Activated naive CD8-positive, alpha-beta T cell treated with anti-CD3 and anti-CD28 coated beads, Interleukin-2, amount 10 ng/mL, durations not matched to agents 7 days and 5 days (primary cell): ENCODE data around the gene MLLT10. TPM values are rescaled to one million over a fixed set of nuclear protein-coding genes. Genes with fewer than 3 reads are reported as not detected.

Experiments used
- ATAC-seq: fragments of 150-1000 bp; cut with Tn5 transposase; one replicate; pipeline ENCODE4 v1.10.0; 2021; ENCODE audit warnings: low read depth, moderate library complexity
- POLR2A ChIA-PET: fragments of 350-600 bp; sonication (Branson Sonifier 250); formaldehyde crosslinking; loops from one replicate; lab custom pipeline; 2021; ENCODE audit warnings: antibody characterized with exemption; lab: Charles Lee
- DNase-seq: peaks from one replicate; pipeline ENCODE4 v3.0.0; 2021
- H3K27ac Mint-ChIP-seq: one replicate; pipeline ENCODE4 v1.8.0; 2022; ENCODE audit warnings: mild to moderate bottlenecking, mixed read lengths
- H3K27me3 Mint-ChIP-seq: one replicate; pipeline ENCODE4 v1.8.0; 2022; ENCODE audit warnings: mild to moderate bottlenecking, moderate library complexity, mixed read lengths
- H3K36me3 Mint-ChIP-seq: one replicate; pipeline ENCODE4 v1.8.0; 2021; ENCODE audit warnings: mild to moderate bottlenecking, mixed read lengths
- H3K4me1 Mint-ChIP-seq: one replicate; pipeline ENCODE4 v1.8.0; 2021; ENCODE audit warnings: mixed read lengths
- H3K4me3 Mint-ChIP-seq: one replicate; pipeline ENCODE4 v1.8.0; 2022; ENCODE audit warnings: mild to moderate bottlenecking, moderate library complexity, mixed read lengths
- H3K9me3 Mint-ChIP-seq: one replicate; pipeline ENCODE4 v1.8.0; 2021; ENCODE audit warnings: mixed read lengths
- total RNA-seq, 2 experiments: library from RNA; stranded (reverse); gene quantifications; one replicate each; pipeline ENCODE4 v1.2.3, GENCODE V29; 2021

The MLLT10 gene
- total RNA-seq, 2 experiments from 2014 or later = 50.0 to 58.0 TPM

DNA sequence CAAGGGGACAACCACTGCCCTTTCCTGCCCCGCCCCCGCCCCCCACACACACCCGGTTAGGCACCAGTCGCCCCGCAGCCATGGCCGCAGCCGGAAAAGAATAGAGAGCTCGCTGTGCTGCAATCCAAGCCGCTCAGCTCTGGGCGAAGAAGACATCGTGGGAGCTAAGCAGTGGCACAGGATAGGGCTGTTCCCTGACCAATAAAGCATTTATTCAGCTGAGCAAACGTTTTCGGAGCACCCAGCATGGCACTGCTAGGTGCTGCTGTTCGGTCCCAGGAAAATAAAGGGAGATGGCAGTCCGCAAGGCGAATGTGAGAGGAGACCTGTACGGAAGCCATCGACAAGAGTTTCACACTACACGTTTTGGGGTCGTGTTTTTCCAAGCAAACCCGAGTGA is 26.9 kb upstream of the MLLT10 start:
- Mint-ChIP-seq H3K4me3 (no peak overlapping the region), H3K4me1 (no peaks in the 10 kb centered on the region), H3K27me3 (peaks cover 80% of the 10 kb centered on the region), H3K36me3 (no peaks in the 10 kb centered on the region), H3K9me3 (no peaks in the 10 kb centered on the region), H3K27ac (no peak overlapping the region)
- DNase-seq = no peak
- ATAC-seq = no peak
- POLR2A ChIA-PET = no interaction called here

DNA sequence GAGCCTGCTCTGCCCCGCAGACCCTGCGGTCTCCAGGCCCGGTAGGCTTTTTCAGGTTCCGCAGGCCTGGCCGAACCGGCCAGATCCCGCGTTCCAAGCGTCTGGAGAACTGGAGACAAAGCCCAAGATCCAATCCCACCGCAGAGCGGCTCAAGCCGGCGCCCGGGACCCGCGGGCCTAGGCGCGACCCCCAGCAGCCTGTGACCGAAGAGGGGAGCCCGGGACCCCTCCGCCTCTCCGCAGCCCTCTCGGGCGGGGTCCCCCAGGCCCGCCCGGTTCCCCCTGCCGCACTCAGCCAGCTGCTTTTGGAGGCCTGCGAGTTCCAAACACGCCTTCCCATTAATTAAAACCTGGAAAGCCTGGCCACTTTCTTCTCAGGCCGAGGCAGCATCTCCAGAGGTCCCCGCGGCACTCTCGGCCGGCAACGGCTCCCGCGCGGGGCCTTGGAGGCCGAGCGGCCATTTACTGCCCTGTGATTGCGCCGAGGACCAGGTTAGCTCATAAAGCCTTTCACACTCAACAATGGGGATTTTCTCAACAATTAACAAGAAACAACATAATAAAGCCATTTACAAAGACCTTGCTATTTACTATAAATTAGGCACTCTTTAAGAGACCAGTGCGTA is 25.2 kb upstream of the MLLT10 start:
- no peak overlapping the region for H3K27ac Mint-ChIP-seq
- no peak for ATAC-seq
- POLR2A ChIA-PET = no interaction called here
- no peak overlapping the region for H3K4me3 Mint-ChIP-seq
- no peaks in the 10 kb centered on the region for H3K4me1 Mint-ChIP-seq
- H3K27me3 Mint-ChIP-seq = peaks cover 80% of the 10 kb centered on the region
- no peak for DNase-seq
- no peaks in the 10 kb centered on the region for H3K9me3 Mint-ChIP-seq
- no peaks in the 10 kb centered on the region for H3K36me3 Mint-ChIP-seq

DNA sequence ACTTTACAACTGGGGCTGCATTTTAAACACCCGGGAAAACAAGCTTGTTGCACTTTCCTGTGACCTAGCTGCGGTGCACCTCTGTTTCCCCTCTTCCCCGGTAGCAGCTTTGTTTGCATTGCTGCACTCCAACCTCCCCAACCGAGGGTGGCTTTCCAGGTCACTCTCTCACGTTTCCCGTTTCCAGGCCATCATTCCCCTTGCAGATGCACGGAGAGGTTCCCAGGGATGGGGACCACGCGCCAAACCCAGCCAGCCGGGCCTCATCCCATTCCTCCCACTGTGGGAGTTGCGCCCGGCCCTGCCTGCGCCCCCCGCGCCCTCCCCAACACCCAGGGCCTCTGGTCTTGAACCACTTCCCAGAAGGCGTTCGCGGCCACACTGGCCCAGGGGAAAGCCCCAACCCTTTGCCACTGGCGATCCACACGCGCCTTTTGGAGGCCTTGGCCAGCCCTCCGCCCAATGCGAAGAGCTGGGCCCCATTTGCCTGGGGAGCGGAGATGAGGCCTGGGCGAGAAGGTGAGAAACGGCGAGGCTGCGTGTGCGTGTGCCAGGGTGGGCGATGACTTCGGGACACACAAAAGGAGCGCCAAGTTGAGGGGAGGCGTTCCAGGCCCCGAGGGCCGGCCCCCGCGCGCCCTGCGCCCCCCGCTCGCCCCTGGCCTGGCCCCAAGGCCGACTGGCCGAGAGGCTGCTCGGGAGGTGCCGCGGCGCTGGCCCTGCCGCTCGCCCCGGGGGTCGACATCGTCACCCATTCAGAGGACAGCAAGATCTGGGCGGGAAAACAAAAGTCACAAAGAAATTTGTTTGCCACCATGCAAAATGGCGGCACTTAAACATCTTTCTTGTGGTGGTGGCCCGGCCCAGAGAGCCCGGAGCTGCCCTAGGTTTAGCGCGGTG is 24.4 kb upstream of the MLLT10 start:
- DNase-seq (no peak), ATAC-seq (no peak)
- POLR2A ChIA-PET = no interaction called here
- Mint-ChIP-seq H3K4me3 (no peak overlapping the region), H3K27ac (no peak overlapping the region), H3K4me1 (no peaks in the 10 kb centered on the region), H3K27me3 (peaks cover 83% of the 10 kb centered on the region), H3K9me3 (no peaks in the 10 kb centered on the region), H3K36me3 (no peaks in the 10 kb centered on the region)

DNA sequence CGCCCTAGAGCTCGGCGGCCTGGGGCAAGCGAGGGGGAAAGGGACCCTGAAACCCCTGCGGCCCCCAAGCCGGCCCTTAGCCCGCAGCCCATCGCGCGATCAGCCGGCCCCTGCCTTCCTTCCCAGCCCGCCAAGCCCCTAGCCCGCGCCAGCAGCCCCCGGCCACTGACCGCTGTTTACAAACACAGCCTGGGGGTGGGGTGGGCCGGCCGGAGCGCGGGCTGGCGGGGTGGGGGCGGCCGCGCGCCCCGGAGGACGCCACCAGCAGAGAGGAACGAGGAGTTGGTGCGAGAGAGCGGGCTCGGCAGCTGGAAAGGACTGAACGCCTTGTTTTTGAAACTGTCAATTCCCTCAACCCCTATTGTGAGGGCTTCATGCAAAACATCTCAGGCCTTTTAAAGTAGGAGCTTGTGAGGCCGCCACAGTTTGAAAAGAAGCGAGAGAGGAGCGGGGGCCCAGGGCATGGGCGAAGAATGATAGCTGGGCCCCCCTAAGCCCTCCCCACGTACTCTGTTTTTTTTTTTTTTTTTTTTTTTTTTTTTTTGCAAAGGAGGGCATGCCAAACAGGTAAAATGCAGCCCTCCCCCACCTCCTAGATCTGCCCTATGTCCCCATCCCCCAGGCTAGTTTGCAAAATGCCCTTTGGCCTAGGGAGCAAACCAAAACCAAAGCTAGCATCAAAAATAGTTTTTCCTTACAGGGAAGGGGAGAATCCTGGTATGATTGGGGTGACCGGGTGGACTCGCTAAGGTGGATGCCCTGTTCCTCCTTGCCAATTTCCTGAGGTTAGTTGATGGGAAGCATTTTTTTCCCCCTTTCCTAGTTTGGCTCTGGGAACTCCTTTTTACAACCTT is 23.6 kb upstream of the MLLT10 start:
- POLR2A ChIA-PET = no interaction called here
- no peak overlapping the region for H3K27ac Mint-ChIP-seq
- ATAC-seq = no peak
- no peak for DNase-seq
- H3K4me3 Mint-ChIP-seq = no peak overlapping the region
- H3K4me1 Mint-ChIP-seq = no peaks in the 10 kb centered on the region
- no peaks in the 10 kb centered on the region for H3K36me3 Mint-ChIP-seq
- H3K9me3 Mint-ChIP-seq = no peaks in the 10 kb centered on the region
- H3K27me3 Mint-ChIP-seq = peaks cover 83% of the 10 kb centered on the region

DNA sequence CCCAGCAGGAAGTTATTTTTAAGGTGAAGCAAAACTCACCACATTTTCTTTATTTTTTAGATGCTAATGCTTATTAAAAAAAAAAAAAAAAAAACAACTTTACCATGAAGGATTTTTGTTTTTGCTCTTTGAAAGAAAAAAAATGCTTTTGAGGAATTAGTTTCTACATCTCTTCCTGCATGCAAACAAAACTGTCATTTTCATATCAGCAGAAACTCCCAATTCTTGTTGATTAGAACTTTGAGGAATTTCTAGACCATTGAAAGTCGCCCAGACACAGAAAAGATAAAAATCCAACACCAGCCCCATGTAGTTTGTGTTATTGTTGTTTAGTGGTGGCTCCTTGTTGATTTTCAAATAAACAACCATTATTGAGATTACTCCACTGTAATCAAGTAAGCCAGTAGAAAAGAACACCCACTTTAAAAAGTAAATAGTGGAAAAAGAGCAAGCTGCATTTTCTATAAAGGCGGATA is 22.9 kb upstream of the MLLT10 start:
- ATAC-seq (no peak), DNase-seq (no peak)
- H3K9me3 Mint-ChIP-seq = no peaks in the 10 kb centered on the region
- H3K27ac Mint-ChIP-seq = no peak overlapping the region
- H3K4me1 Mint-ChIP-seq = peaks cover 2% of the 10 kb centered on the region
- POLR2A ChIA-PET = no interaction called here
- no peak overlapping the region for H3K4me3 Mint-ChIP-seq
- H3K36me3 Mint-ChIP-seq = no peaks in the 10 kb centered on the region
- peaks cover 83% of the 10 kb centered on the region for H3K27me3 Mint-ChIP-seq

DNA sequence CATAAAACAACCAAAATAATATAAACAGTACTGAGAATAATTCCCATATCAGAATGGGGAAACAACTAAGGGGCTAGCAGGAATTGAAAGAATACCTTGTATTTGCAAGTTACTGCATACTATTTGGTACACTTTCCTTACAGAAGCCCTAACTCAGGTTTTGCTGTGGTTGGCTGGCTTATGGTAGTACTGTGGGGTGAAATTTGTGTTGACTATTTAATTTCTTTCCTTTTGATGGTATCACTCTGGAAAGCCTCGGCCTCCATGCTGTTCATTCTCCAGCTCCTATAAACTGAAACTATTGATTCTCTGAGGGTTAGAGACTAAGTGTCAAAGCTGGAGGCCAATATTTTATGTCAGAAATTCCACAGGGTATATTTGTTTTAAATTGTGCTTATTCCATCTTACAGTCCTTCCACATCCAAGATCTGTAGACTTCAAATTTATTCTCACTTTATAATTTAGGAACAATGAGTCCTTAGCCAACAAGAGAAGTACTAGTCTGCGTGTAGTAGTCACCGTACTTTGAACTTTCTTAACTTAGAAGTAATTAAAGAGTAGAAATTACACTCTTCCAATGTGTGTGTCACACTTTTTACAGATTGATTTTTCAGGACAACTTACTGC is 22.0 kb upstream of the MLLT10 start:
- Mint-ChIP-seq H3K9me3 (no peaks in the 10 kb centered on the region), H3K36me3 (no peaks in the 10 kb centered on the region), H3K27me3 (peaks cover 83% of the 10 kb centered on the region), H3K4me1 (peaks cover 2% of the 10 kb centered on the region), H3K27ac (no peak overlapping the region), H3K4me3 (no peak overlapping the region)
- no peak for ATAC-seq
- no peak for DNase-seq
- POLR2A ChIA-PET = no interaction called here

DNA sequence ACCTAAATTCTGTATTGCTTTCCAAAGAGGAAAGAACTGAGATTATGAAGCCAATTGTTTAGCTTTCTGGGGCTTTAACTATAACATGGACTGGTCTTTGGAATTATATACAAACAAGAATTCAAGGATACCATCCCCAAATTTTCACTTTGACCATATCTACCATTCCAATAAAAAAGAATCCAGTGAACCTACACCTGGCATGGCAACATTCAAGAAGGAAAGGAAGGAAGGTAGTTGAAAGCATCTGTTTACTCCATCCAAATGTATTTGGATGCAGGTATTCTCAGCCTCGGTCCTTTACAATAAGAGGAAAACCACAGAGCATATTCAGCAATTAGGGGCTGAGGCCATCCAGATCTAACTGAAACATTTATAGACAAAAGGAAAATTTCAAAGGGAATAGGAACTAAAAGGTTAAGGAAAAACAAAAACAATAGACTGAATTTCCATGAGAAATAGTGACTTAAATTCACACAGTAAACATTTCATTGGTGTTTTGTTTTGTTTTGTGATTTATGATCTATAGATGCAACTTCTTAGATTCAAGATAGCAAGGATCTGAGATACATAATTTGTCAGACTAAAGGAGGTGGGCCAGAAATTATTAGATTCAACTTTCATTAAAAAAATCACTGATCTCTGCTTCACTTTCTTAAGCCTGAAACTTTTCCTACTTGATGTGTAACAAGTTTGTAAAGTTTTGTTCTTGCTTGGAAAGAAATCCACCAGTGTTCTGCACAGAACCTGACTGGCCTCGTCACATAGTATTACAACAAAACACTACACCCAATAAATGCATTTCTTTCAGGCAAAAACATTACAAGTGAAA is 21.2 kb upstream of the MLLT10 start:
- peaks cover 6% of the 10 kb centered on the region for H3K4me1 Mint-ChIP-seq
- no peak overlapping the region for H3K4me3 Mint-ChIP-seq
- DNase-seq (no peak), ATAC-seq (no peak)
- no peaks in the 10 kb centered on the region for H3K9me3 Mint-ChIP-seq
- H3K36me3 Mint-ChIP-seq = no peaks in the 10 kb centered on the region
- peaks cover 79% of the 10 kb centered on the region for H3K27me3 Mint-ChIP-seq
- no peak overlapping the region for H3K27ac Mint-ChIP-seq
- POLR2A ChIA-PET = no interaction called here

DNA sequence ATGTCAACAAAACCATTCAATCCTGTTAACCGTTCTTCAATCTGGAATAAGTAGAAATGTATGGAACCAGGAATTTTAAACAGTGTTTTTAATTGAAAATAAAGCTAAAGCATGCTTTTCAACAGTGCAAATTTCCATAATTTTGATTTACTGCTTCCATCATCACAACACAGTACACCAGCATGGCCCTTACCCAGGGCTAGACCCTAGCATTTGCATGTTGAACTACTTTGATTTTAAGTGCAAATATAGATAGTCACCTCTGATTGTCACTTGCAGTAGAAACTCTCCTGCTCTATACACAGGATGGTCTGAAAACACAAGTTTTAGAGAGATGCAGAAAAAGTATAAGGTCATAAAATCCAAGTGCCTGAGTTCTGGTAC is 20.6 kb upstream of the MLLT10 start:
- no peak for DNase-seq
- Mint-ChIP-seq H3K9me3 (no peaks in the 10 kb centered on the region), H3K27ac (no peak overlapping the region), H3K4me3 (no peak overlapping the region), H3K4me1 (peaks cover 12% of the 10 kb centered on the region), H3K36me3 (no peaks in the 10 kb centered on the region), H3K27me3 (peaks cover 83% of the 10 kb centered on the region)
- ATAC-seq = no peak
- POLR2A ChIA-PET = no interaction called here

DNA sequence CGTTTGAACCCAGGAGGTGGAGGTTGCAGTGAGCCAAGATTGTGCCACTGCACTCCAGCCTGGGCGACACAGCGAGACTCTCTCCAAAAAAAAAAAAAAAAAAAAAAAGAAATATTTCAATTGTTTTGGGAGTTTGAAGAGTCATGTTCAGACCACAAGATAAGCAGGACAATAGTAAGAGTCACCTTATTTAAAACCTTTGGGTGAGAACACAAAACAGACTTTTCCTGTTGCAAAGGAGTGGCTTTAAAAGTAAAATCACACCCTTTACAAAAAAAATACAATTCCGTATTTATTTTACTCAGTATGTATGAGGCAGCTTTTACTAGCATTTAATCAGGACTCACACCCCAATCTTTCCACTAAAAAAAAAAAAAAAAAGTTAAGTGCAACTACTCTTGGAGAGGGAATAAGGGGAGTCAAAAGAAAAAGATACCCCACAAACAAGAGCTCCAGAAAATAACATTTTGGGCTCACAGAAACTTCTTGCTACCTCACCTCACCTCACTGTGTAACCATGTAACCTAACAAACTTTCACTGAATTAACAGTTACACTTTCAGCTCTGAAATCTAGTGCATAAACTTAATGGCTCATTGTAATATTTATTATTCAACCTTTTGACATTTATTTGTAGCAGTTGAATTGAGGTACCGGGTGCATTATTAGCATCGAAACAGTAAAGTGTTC is 19.8 kb upstream of the MLLT10 start:
- ATAC-seq (no peak), DNase-seq (no peak)
- H3K9me3 Mint-ChIP-seq = no peaks in the 10 kb centered on the region
- POLR2A ChIA-PET = interaction anchor here (0.7 kb wide), 1 partner anchor 11 kb away, joined by 3 read pairs; the partner anchor contains the start of gene SKIDA1
- H3K27ac Mint-ChIP-seq = no peak overlapping the region
- H3K4me1 Mint-ChIP-seq = peaks cover 20% of the 10 kb centered on the region
- no peaks in the 10 kb centered on the region for H3K36me3 Mint-ChIP-seq
- no peak overlapping the region for H3K4me3 Mint-ChIP-seq
- peaks cover 85% of the 10 kb centered on the region for H3K27me3 Mint-ChIP-seq

DNA sequence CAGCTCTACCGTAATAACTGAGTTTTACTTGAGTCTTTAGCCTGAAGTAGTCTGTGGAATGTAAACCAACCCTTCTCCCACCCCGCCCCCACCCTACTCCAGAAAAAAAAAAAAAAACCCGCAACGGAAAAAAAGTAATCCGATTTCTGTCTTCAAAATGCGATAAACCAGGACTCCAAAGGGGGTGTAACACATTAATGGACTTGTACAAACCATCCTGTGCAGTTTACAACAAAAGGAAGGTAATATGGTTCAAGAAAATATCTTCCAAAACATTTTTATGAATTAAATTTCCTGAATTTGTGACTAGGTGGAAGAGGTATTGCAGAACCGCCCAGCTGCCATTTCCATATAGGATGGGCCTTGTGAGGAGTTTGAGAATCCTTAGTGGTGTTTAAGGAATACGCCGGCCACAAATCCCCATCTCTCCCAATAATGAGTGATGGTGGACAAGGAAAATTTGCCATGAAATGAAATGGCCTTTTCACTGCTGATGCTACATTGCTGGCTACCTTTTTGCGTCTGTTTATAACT is 19.1 kb upstream of the MLLT10 start:
- H3K9me3 Mint-ChIP-seq = no peaks in the 10 kb centered on the region
- H3K4me3 Mint-ChIP-seq = no peak overlapping the region
- no peak for DNase-seq
- H3K36me3 Mint-ChIP-seq = no peaks in the 10 kb centered on the region
- ATAC-seq = no peak
- peaks cover 87% of the 10 kb centered on the region for H3K27me3 Mint-ChIP-seq
- H3K4me1 Mint-ChIP-seq = peaks cover 26% of the 10 kb centered on the region
- POLR2A ChIA-PET = interaction anchor here (0.7 kb wide), 1 partner anchor 11 kb away, joined by 3 read pairs; the partner anchor contains the start of gene SKIDA1
- H3K27ac Mint-ChIP-seq = no peak overlapping the region

DNA sequence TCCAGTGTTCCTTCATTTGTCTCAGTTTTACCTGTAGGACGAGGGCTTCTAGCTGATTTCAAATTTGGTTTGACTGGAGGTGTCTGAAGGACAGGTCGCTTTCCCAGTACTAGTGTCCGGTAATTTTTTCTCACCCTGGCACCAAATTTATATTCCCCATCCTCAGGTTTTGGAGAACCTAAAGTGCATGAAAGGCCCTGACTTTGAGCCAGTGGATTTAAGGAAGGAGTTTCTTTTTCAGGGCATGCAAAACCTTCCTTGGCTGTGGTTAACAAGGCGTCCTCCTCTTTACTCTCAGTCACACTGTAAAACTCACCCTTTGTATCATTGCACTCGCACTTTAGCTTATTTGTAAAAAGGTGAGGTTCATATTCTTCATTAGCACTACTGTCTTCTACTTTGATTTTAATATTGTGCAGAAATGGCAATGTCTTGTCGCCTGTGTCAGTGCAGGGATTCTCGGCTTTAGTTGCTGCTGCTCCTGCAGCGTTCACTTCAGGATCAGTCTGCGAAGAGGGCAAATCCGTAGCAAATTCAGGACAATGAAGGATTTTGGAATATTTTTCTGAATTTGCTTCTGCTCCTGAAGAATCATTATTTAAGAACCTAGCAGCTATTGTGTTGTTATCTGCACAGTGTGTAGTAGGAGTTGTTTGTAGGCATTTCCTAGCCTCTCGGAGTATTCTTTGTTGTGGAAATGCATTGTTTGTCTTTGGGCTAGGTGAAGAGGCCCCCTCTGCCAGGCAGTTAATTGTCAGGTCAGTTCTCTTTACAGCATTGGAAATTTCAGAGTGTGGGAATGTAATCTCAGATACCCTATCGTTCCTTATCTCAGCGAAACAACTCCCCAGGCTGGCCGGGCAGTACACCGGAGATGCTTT is 18.4 kb upstream of the MLLT10 start:
- H3K4me3 Mint-ChIP-seq = peak overlapping the region; percentile 73
- ATAC-seq (no peak), DNase-seq (no peak)
- H3K27ac Mint-ChIP-seq = no peak overlapping the region
- H3K36me3 Mint-ChIP-seq = no peaks in the 10 kb centered on the region
- no peaks in the 10 kb centered on the region for H3K9me3 Mint-ChIP-seq
- H3K27me3 Mint-ChIP-seq = peaks cover 89% of the 10 kb centered on the region
- H3K4me1 Mint-ChIP-seq = peaks cover 31% of the 10 kb centered on the region
- POLR2A ChIA-PET = interaction anchor here (0.5 kb wide), 1 partner anchor 1197 kb away, joined by 3 read pairs; no protein-coding TSS in a partner anchor
